Measurements from ENCODE around the gene NUP58. TPM values are rescaled to one million over a fixed set of nuclear protein-coding genes. Genes with fewer than 3 reads are reported as not detected.
"Not testable (repeated sequence)": the region's sequence is repeated elsewhere in the genome, so short reads cannot be mapped to it uniquely, and the experiment has no call there.

Gene NUP58
- total RNA-seq, 1 donor from 2014 or later = 45.1 TPM

GRCh38 chr13:25300861-25301346, 521 bp upstream of the NUP58 start:
- DNase-seq (ENCODE audit: low spot score) = no peak

- DNase-seq (ENCODE audit: low spot score) = no peak
Measured at GRCh38 chr13:25302121-25302520, 696 bp downstream of the NUP58 start.

GRCh38 chr13:25306671-25307464, 5.4 kb downstream of the NUP58 start:
- DNase-seq (ENCODE audit: low spot score) = no peak

- DNase-seq (ENCODE audit: low spot score) = no peak
Measured at GRCh38 chr13:25310891-25311290, 9.5 kb downstream of the NUP58 start.

- DNase-seq (ENCODE audit: low spot score) = not testable (repeated sequence)
Measured at GRCh38 chr13:25318946-25319345, 17.5 kb downstream of the NUP58 start.

GRCh38 chr13:25319771-25320170, 18.3 kb downstream of the NUP58 start:
- no peak for DNase-seq (ENCODE audit: low spot score)

- no peak for DNase-seq (ENCODE audit: low spot score)
Measured at GRCh38 chr13:25324100-25324499, 22.7 kb downstream of the NUP58 start.

GRCh38 chr13:25329706-25330105, 28.3 kb downstream of the NUP58 start:
- no peak for DNase-seq (ENCODE audit: low spot score)

GRCh38 chr13:25330541-25330940, 29.1 kb downstream of the NUP58 start:
- DNase-seq (ENCODE audit: low spot score) = no peak

- DNase-seq (ENCODE audit: low spot score) = no peak
Measured at GRCh38 chr13:25335856-25336255, 34.4 kb downstream of the NUP58 start.

GRCh38 chr13:25345576-25345975, 44.2 kb downstream of the NUP58 start:
- no peak for DNase-seq (ENCODE audit: low spot score)

- no peak for DNase-seq (ENCODE audit: low spot score)
Measured at GRCh38 chr13:25347151-25347550, 45.7 kb downstream of the NUP58 start.

- DNase-seq (ENCODE audit: low spot score) = no peak
Measured at GRCh38 chr13:25351404-25351803, 50.0 kb downstream of the NUP58 start.

- DNase-seq (ENCODE audit: low spot score) = no peak
Measured at GRCh38 chr13:25352230-25352629, 50.8 kb downstream of the NUP58 start.

GRCh38 chr13:25352806-25353205, 51.4 kb downstream of the NUP58 start:
- DNase-seq (ENCODE audit: low spot score) = no peak

GRCh38 chr13:25353344-25353743, 51.9 kb downstream of the NUP58 start:
- DNase-seq (ENCODE audit: low spot score) = no peak

GRCh38 chr13:25354377-25354776, 53.0 kb downstream of the NUP58 start:
- no peak for DNase-seq (ENCODE audit: low spot score)

- DNase-seq (ENCODE audit: low spot score) = not testable (repeated sequence)
Measured at GRCh38 chr13:25360443-25360842, 59.0 kb downstream of the NUP58 start.

- no peak for DNase-seq (ENCODE audit: low spot score)
Measured at GRCh38 chr13:25365720-25366235, 64.4 kb downstream of the NUP58 start.

- no peak for DNase-seq (ENCODE audit: low spot score)
Measured at GRCh38 chr13:25371158-25371874, 69.9 kb downstream of the NUP58 start.

- DNase-seq (ENCODE audit: low spot score) = no peak
Measured at GRCh38 chr13:25371875-25372283, 70.5 kb downstream of the NUP58 start, which contains the start of gene ATP8A2. Gene ATP8A2, plus strand, starts transcription at chr13:25371974. Its CDS starts 239 bp downstream, at chr13:25372213.

Data from mesenteric fat pad (tissue), 1 donor.